Thymus (tissue), 11 donors: ENCODE data around the gene SOS2. TPM values are rescaled to one million over a fixed set of nuclear protein-coding genes. Genes with fewer than 3 reads are reported as not detected.

Experiments
- DNase-seq, 9 donors: peaks; one replicate each; pipeline ENCODE4 v3.0.0-alpha.2; 2013; ENCODE audit warnings: low spot score in 9 of 9, low read depth in 6 of 9, missing footprints in 1 of 9
- H3K27ac ChIP-seq, 2 donors: one replicate each; pipeline ENCODE4 v1.5.1; 2013; ENCODE audit warnings: control low read depth in 1 of 2, low read depth in 1 of 2, low read length in 1 of 2, mild to moderate bottlenecking in 1 of 2, moderate library complexity in 1 of 2
- H3K27me3 ChIP-seq, 2 donors: one replicate each; pipeline ENCODE4 v1.5.1; 2013; ENCODE audit warnings: low read length in 1 of 2; ENCODE audit not compliant: control insufficient read depth in 2 of 2, insufficient read depth in 1 of 2
- H3K36me3 ChIP-seq, 2 donors: one replicate each; pipeline ENCODE4 v1.5.1; 2013; ENCODE audit warnings: low read length in 1 of 2, mild to moderate bottlenecking in 1 of 2, moderate library complexity in 1 of 2; ENCODE audit not compliant: control insufficient read depth in 2 of 2, insufficient read depth in 2 of 2
- H3K4me1 ChIP-seq, 2 donors: one replicate each; pipeline ENCODE4 v1.5.1; 2013; ENCODE audit warnings: low read length in 2 of 2; ENCODE audit not compliant: control insufficient read depth in 2 of 2, insufficient read depth in 2 of 2
- H3K4me3 ChIP-seq, 2 donors: one replicate each; pipeline ENCODE4 v1.5.1; 2013; ENCODE audit warnings: low read length in 2 of 2, control low read depth in 1 of 2, mild to moderate bottlenecking in 1 of 2
- H3K9me3 ChIP-seq, 2 donors: one replicate each; pipeline ENCODE4 v1.5.1; 2013; ENCODE audit warnings: low read length in 1 of 2, mild to moderate bottlenecking in 1 of 2; ENCODE audit not compliant: control insufficient read depth in 2 of 2, insufficient read depth in 1 of 2
- WGBS: extraction: QIAGEN DNeasy Blood & Tissue Kit; methylation state at CpG from one replicate; pipeline ENCODE4 v1.1.7; 2013; 5-methylcytosine and 5-hydroxymethylcytosine counted together
- polyA plus RNA-seq: library from polyadenylated mRNA; stranded (reverse); fragments of 200-250 nt; gene quantifications from one replicate; pipeline ENCODE4 v1.2.3, GENCODE V29; 2013
- total RNA-seq: library from RNA; stranded (reverse); fragments of 120-200 nt; gene quantifications from one replicate; pipeline ENCODE4 v1.2.4, GENCODE V29; 2013
- donor health status: healthy.

The SOS2 gene
- total and polyA plus RNA-seq, 2 donors, result 11.5 to 15.4 TPM

DNA sequence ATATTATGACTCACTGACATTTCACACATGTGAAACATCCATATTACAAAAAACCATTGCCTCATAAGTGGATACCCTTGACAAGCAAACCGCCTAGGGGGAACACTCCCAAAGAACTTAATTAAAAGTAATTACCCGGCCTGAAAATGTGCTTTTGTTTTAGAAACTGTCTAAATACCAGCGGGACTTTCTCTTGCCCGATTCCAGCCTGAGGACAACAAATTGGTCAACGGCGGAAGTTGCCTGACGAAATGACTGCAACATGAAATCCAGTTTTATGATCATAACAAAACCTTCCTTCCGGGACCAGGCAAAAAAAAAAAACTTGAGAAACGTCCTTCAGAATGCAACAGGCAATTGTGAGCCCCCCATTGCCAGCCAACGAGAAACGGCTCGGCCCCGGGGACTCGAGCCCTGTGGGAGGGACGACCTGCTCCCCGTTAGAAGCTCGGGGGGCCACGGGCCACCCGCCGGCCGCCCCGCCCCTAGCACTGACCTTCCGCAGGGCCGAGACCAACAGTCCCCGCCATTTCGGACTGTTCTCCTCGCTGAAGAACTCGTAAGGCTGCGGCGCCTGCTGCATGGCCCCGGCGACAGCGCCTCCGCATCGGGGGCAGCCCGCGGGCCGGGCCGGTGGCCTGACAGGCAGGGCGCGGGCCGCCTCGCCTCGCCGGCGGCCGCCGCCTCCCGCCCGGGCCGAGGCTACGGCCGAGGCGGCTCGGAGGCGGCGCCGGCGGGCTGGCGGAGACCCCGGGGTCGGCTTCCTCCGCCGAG, 490 bp downstream of the SOS2 start:
- peak; percentile 22 to 72 (median 32) for DNase-seq
- Histone ChIP-seq H3K27me3 (peaks cover 0 to 3% of the 10 kb centered on the region in 2 donors), H3K9me3 (peaks cover 0 to 3% of the 10 kb centered on the region in 2 donors), H3K27ac (peak overlapping the region; percentile 89 to 97), H3K36me3 (no peaks in the 10 kb centered on the region), H3K4me3 (peak overlapping the region; percentile 92 to 99), H3K4me1 (peaks cover 3 to 7% of the 10 kb centered on the region in 2 donors)
- under 1% methylated on average over 64 of the region's 64 CpGs for WGBS

DNA sequence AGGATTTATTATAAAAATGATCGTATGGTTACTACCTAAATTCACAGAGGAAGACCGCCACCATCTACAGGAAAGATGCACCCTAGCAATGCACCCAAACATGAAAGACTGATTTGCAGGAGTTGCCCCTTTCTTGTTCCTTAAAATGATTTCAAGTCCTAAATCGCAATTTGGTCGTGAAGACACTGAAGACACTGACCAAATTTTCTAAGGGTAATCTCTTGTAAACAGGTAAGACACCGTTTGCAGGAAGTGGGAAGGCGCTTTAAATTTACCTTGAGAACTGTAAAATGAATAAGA, 1.0 kb downstream of the SOS2 start:
- Histone ChIP-seq H3K4me1 (peaks cover 3 to 7% of the 10 kb centered on the region in 2 donors), H3K9me3 (peaks cover 0 to 3% of the 10 kb centered on the region in 2 donors), H3K4me3 (peak overlapping the region; percentile 92 to 99)

DNA sequence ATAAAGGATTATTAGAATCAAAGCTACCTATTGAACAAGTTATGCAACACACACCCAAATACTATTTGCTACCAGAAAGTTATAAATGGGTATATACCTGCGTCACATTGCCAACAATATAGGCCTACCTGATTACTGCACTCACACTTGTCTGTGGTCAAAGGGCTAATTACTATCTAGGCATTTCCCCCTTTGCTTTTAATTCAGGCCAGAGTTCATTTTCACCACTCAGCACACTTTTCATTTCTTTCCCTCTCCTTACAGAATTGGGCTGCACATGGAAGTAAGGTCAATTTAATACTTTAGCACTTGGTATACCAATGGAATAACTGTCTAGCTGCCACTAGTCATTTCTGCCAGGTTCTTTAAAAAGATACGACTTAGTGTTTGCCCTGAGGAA, 1.7 kb downstream of the SOS2 start:
- Histone ChIP-seq H3K4me1 (peaks cover 3 to 7% of the 10 kb centered on the region in 2 donors), H3K27ac (no peak overlapping the region), H3K9me3 (peaks cover 0 to 3% of the 10 kb centered on the region in 2 donors), H3K27me3 (peaks cover 0 to 3% of the 10 kb centered on the region in 2 donors), H3K4me3 (peak overlapping the region in 1 of 2 donors; percentile 16), H3K36me3 (no peaks in the 10 kb centered on the region)
- peak in 1 of 9 donors; percentile 9 for DNase-seq
- 57% methylated on average over 2 of the region's 2 CpGs for WGBS

More for the DNA sequence above, 1.0 kb downstream of the SOS2 start:
- peak overlapping the region; percentile 89 to 97 for H3K27ac ChIP-seq
- WGBS, result 2% methylated on average over 6 of the region's 6 CpGs
- DNase-seq, result peak in 7 of 9 donors; percentile 17 to 67 (median 28)
- H3K27me3 ChIP-seq, result peaks cover 0 to 3% of the 10 kb centered on the region in 2 donors
- no peaks in the 10 kb centered on the region for H3K36me3 ChIP-seq

DNA sequence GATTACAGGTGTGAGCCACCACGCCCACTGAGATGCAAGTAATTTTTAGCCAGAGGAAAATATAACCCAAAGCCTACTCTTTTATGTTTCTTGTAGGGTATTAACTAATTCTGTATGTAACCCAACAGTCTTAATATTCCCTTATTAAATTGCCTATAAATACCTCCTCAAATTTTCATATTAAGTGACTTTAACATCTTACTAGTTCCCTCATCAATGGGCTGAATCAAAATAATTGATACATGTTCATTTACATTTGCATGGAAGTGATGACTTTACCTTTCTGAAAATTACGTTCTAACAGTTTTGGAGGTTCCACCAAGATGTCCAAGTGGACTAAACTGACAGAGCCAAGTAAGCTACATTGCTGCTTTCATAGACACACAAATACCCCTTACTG, 3.1 kb downstream of the SOS2 start:
- Histone ChIP-seq H3K9me3 (peaks cover 0 to 3% of the 10 kb centered on the region in 2 donors), H3K27me3 (peaks cover 0 to 3% of the 10 kb centered on the region in 2 donors), H3K4me1 (peaks cover 3 to 7% of the 10 kb centered on the region in 2 donors), H3K36me3 (no peaks in the 10 kb centered on the region), H3K27ac (no peak overlapping the region), H3K4me3 (no peak overlapping the region)
- 96% methylated on average over 2 of the region's 2 CpGs for WGBS
- no peak for DNase-seq

DNA sequence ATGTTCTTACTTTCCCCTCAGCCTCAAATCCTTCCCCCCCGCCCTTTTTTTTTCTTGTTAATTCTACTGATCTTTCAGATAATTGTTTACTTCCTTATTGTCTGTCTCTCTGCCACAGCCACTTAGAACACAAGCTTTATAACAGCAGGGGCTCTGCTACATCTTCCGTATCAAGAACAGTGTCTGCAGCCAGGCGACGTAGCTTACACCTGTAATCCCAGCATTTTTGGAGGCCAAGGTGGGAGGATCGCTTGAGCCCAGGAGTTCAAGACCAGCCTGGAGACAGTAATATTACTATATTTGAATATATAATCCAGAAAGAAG, 5.4 kb downstream of the SOS2 start:
- Histone ChIP-seq H3K4me1 (peaks cover 0 to 7% of the 10 kb centered on the region in 2 donors), H3K9me3 (peaks cover 0 to 3% of the 10 kb centered on the region in 2 donors), H3K4me3 (no peak overlapping the region), H3K36me3 (no peaks in the 10 kb centered on the region), H3K27ac (peak overlapping the region; percentile 31 to 52), H3K27me3 (no peaks in the 10 kb centered on the region)
- DNase-seq, result peak in 3 of 9 donors; percentile 9 to 58 (median 18)
- WGBS, result 76% methylated on average over 5 of the region's 5 CpGs

DNA sequence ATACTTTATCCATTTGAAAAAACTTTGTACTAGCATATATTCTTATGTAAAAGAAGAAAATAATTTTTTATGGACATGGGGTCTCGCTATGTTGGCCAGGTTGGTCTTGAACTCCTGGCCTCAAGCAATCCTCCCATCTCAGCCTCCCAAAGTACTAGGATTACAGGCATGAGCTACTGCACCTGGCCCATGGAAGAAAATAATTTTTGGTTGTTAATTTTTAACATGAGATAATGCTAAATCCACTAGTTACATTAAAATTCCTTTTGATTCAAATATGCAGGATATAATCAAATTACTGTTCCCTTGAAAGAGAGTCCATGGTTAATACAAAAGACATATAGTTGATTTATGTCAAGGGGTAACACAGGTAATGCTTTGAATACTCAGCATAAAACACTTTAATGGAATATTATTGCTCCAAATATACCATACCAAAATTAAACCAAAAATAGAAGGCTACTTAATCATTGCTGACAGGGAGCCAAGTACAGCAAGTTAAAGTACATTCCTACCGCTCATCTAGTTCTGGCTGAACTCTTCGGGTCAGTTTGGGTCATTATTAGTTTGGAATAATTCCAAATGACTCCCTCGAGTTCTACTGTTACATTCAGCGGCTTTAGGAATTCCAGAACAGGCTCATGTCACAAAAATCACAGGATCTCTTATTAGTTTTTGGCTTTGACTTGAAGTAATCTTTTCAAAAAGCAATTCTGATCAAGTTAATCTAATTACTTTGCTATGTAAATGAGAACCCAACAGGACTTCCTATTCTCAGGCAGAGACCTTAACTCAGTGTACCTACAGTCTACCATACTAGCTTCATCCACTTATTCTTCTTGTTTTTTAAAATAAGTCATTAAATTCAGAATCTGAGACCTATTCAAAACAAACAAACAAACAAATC, 6.1 kb downstream of the SOS2 start:
- H3K27ac ChIP-seq, result peak overlapping the region in 1 of 2 donors; percentile 52
- H3K4me1 ChIP-seq, result peaks cover 0 to 7% of the 10 kb centered on the region in 2 donors

DNA sequence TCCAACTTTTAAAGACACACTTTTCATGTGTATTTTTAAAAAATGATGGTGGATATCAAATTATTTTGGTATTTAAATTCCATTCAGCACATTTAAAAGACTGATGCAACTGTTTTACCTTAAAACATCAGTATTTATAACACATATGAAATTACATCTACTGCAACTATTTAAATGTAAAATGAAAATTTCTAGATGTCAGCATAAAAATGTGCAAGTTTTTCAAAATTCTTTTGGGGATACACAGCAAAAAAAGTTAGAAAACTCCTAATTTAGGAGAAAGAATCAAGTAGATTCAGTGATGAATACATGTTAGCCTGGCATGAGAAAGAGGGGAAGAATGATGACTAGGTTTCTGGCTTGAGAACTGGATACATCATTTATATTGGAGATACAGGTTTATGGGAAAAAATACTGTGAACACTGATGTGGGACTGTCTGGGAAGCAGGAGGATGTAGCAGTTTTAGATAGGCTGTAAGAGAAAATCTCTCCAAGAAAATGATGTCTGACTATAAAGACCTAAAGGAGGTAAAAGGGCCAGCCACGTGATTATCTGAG, 9.2 kb downstream of the SOS2 start:
- H3K27me3 ChIP-seq, result no peaks in the 10 kb centered on the region
- H3K36me3 ChIP-seq, result no peaks in the 10 kb centered on the region
- H3K4me3 ChIP-seq, result no peak overlapping the region
- peaks cover 0 to under 1% of the 10 kb centered on the region in 2 donors for H3K9me3 ChIP-seq
- H3K27ac ChIP-seq, result no peak overlapping the region
- no peak for DNase-seq
- H3K4me1 ChIP-seq, result peaks cover 0 to 5% of the 10 kb centered on the region in 2 donors
- 98% methylated on average over 1 of the region's 1 CpG for WGBS

More for the DNA sequence above, 6.1 kb downstream of the SOS2 start:
- H3K9me3 ChIP-seq, result peaks cover 0 to 3% of the 10 kb centered on the region in 2 donors
- H3K36me3 ChIP-seq, result no peaks in the 10 kb centered on the region
- DNase-seq, result peak in 1 of 9 donors; percentile 12
- H3K27me3 ChIP-seq, result no peaks in the 10 kb centered on the region
- H3K4me3 ChIP-seq, result no peak overlapping the region
- WGBS, result 92% methylated on average over 5 of the region's 5 CpGs

DNA sequence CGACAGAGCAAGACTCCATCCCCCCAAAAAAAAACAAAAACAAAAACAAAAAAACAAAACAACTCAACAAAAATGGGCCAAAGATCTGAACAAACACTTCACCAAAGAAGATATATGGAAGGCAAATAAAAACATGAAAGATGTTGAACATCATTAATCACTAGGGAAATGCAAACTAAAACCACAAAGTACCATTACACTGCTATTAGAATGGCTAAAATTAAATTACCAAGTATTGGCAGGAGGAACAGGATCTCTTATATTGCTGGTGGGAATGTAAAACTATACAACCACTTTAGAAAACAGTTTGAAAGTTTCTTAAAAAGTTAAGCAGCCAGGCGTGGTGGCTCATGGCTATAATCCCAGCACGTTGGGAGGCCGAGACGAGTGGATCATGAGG, 12.9 kb downstream of the SOS2 start:
- Histone ChIP-seq H3K36me3 (no peaks in the 10 kb centered on the region), H3K27ac (no peak overlapping the region), H3K9me3 (no peaks in the 10 kb centered on the region), H3K4me1 (no peaks in the 10 kb centered on the region), H3K4me3 (no peak overlapping the region), H3K27me3 (no peaks in the 10 kb centered on the region)
- 96% methylated on average over 5 of the region's 5 CpGs for WGBS
- DNase-seq, result no peak

DNA sequence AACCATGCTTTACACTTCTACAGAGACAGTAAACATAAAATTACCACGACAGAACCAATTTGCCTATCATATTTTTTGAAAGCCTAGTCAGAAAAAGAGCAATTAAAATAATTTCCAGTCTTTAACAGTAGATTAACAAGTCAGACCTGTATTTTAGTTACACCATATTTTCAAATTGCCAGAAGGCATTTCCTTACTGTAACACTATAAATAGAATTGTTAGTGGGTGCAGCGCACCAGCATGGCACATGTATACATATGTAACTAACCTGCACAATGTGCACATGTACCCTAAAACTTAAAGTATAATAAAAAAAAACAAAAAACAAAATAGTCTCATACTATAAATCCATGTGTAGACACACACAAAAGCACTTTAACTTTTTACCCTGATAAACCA, 16.0 kb downstream of the SOS2 start:
- Histone ChIP-seq H3K9me3 (no peaks in the 10 kb centered on the region), H3K4me3 (no peak overlapping the region), H3K27me3 (no peaks in the 10 kb centered on the region), H3K27ac (no peak overlapping the region), H3K4me1 (no peaks in the 10 kb centered on the region), H3K36me3 (no peaks in the 10 kb centered on the region)
- 95% methylated on average over 2 of the region's 2 CpGs for WGBS
- no peak for DNase-seq
